HCT116 (cell line): Measurements from ENCODE around the gene DOHH. TPM values are rescaled to one million over a fixed set of nuclear protein-coding genes. Genes with fewer than 3 reads are reported as not detected.

Experiments used
- ATAC-seq: fragments of 200-7000 bp; cut with Tn5 transposase; 2 replicates; pipeline ENCODE4 v1.9.1; 2020; ENCODE audit warnings: mild to moderate bottlenecking, moderate library complexity
- BruUV-seq: library from RNA; stranded (reverse); fragments of 400-500 nt; replicated peaks from 2 replicates; lab custom pipeline; 2021; lab: Mats Ljungman, UMichigan
- CTCF ChIA-PET: fragments of 300-600 bp; sonication (Branson Sonifier 250); formaldehyde crosslinking; loops from one replicate; lab custom pipeline; 2021; ENCODE audit warnings: antibody characterized with exemption; lab: Charles Lee
- POLR2A ChIA-PET: fragments of 300-600, 350-600 bp; sonication (Branson Sonifier 250); formaldehyde crosslinking; loops from one replicate; lab custom pipeline; 2021; ENCODE audit warnings: antibody characterized with exemption; lab: Charles Lee
- RAD21 ChIA-PET, 2 experiments: fragments of 300-600 bp; sonication (Branson Sonifier 250); formaldehyde crosslinking; loops; one replicate each; lab custom pipeline; 2023; ENCODE audit warnings: low total read pairs in 2 of 2; ENCODE audit not compliant: uncharacterized antibody in 2 of 2, unreplicated experiment in 2 of 2, low non-redundant PET in 1 of 2; lab: Charles Lee
- DNase-seq: peaks from one replicate; pipeline ENCODE4 v3.0.0-alpha.2; 2010; ENCODE audit warnings: low read depth, low spot score
- H2AFZ ChIP-seq: fragments of 200-600 bp; shearing (Covaris generic), sonication (generic); 2 replicates; pipeline ENCODE4 v1.6.1; 2017; ENCODE audit warnings: low read depth, mixed run types, mixed read lengths, antibody characterized with exemption, low read length; ENCODE audit not compliant: poor library complexity, severe bottlenecking
- H3K27ac ChIP-seq: 2 replicates; pipeline ENCODE4 v1.5.1; 2012; ENCODE audit warnings: low read depth, low read length
- H3K27me3 ChIP-seq: fragments of 200-600 bp; sonication (generic); 2 replicates; pipeline ENCODE4 v1.6.1; 2016; ENCODE audit warnings: mixed run types, low read length, mixed read lengths; ENCODE audit not compliant: insufficient read depth
- H3K36me3 ChIP-seq, 2 experiments: fragments of 200-500 bp in 1 of 2; fragments of 200-600 bp in 1 of 2; sonication (Bioruptor generic) in 1 of 2; sonication (generic) in 1 of 2; 2 replicates each; pipeline versions ENCODE4 v1.5.1 to v1.6.1; 2014 to 2016; ENCODE audit warnings: low read length in 2 of 2, inconsistent platforms in 1 of 2, mixed read lengths in 1 of 2, mixed run types in 1 of 2; ENCODE audit not compliant: insufficient read depth in 2 of 2, control insufficient read depth in 1 of 2
- H3K4me1 ChIP-seq, 2 experiments: fragments of 200-600 bp in 1 of 2; sonication (generic) in 1 of 2; 2 replicates each; pipeline versions ENCODE4 v1.5.1 to v1.6.1; 2012 to 2017; ENCODE audit warnings: low read length in 2 of 2, inconsistent platforms in 1 of 2, mild to moderate bottlenecking in 1 of 2, mixed read lengths in 1 of 2, mixed run types in 1 of 2, moderate library complexity in 1 of 2; ENCODE audit not compliant: insufficient read depth in 2 of 2, control insufficient read depth in 1 of 2
- H3K4me2 ChIP-seq: fragments of 200-600 bp; sonication (generic); 2 replicates; pipeline ENCODE4 v1.6.1; 2017; ENCODE audit warnings: mixed run types, low read length, mixed read lengths
- H3K4me3 ChIP-seq, 2 experiments: fragments of 200-600 bp in 1 of 2; sonication (generic) in 1 of 2; replicated peaks in 1 of 2; 2 replicates each; pipeline ENCODE4 v1.5.1; 2011 to 2016; ENCODE audit warnings: low read length in 2 of 2, control low read depth in 1 of 2, low read depth in 1 of 2, mild to moderate bottlenecking in 1 of 2, mixed read lengths in 1 of 2, mixed run types in 1 of 2
- H3K79me2 ChIP-seq: fragments of 200-600 bp; sonication (generic); 2 replicates; pipeline ENCODE4 v1.6.1; 2017; ENCODE audit warnings: mild to moderate bottlenecking, mixed run types, low read length, moderate library complexity, mixed read lengths; ENCODE audit not compliant: insufficient read depth
- H3K9ac ChIP-seq: fragments of 200-600 bp; sonication (generic); 2 replicates; pipeline ENCODE4 v1.6.1; 2016; ENCODE audit warnings: low read length, mixed read lengths
- H3K9me2 ChIP-seq: fragments of 200-600 bp; sonication (generic), shearing (Covaris generic); 2 replicates; pipeline ENCODE4 v1.6.1; 2017; ENCODE audit warnings: mixed run types, mild to moderate bottlenecking, moderate library complexity; ENCODE audit not compliant: insufficient read depth
- H3K9me3 ChIP-seq, 2 experiments: fragments of 200-500 bp in 1 of 2; fragments of 200-600 bp in 1 of 2; sonication (Bioruptor generic) in 1 of 2; sonication (generic) in 1 of 2; 2 replicates each; pipeline ENCODE4 v1.6.1; 2014 to 2017; ENCODE audit warnings: low read length in 2 of 2, mixed read lengths in 2 of 2, inconsistent platforms in 1 of 2, low read depth in 1 of 2, mild to moderate bottlenecking in 1 of 2, mixed run types in 1 of 2, moderate library complexity in 1 of 2; ENCODE audit not compliant: control insufficient read depth in 1 of 2, insufficient read depth in 1 of 2
- H4K20me1 ChIP-seq: fragments of 200-600 bp; sonication (generic), shearing (Covaris generic); 2 replicates; pipeline ENCODE4 v1.6.1; 2017; ENCODE audit warnings: mixed run types, mild to moderate bottlenecking, moderate library complexity; ENCODE audit not compliant: insufficient read depth
- EGR1 ChIP-seq: IDR thresholded peaks from 2 replicates; pipeline ENCODE4 v1.6.1; 2012; ENCODE audit warnings: low read depth
- POLR2A ChIP-seq: IDR thresholded peaks from 2 replicates; pipeline ENCODE4 v1.7.0; 2011; ENCODE audit warnings: borderline replicate concordance; ENCODE audit not compliant: insufficient read depth, insufficient read length; ENCODE audit errors: extremely low read depth
- POLR2AphosphoS5 ChIP-seq: IDR thresholded peaks from 2 replicates; pipeline ENCODE4 v1.6.1; 2011; ENCODE audit warnings: mild to moderate bottlenecking, low read depth, low read length, moderate library complexity
- SP1 ChIP-seq: IDR thresholded peaks from 2 replicates; pipeline ENCODE4 v1.6.1; 2012; ENCODE audit warnings: low read depth
- ZFX ChIP-seq: fragments of 450-650 bp; IDR thresholded peaks from 2 replicates; pipeline ENCODE4 v1.6.1; 2017
- ZNF274 ChIP-seq: fragments of 200-500 bp; sonication (Bioruptor generic); IDR thresholded peaks from 2 replicates; pipeline ENCODE4 v1.6.1; 2014; ENCODE audit warnings: mild to moderate bottlenecking, low read depth, low read length, inconsistent platforms
- intact Hi-C: fragments of 100-400 bp; cut with micrococcal nuclease; formaldehyde crosslinking; loops from 2 replicates; pipeline ENCODE4 v1.10.0; 2022
- total RNA-seq: library from RNA; stranded (reverse); gene quantifications from one replicate; pipeline ENCODE4 v1.2.1, GENCODE V29; 2021; ENCODE audit not compliant: unreplicated experiment
- TF ChIP-seq, protein P1 (sequence below): IDR thresholded peaks from 2 replicates; pipeline ENCODE4 v1.6.1; 2012; ENCODE audit warnings: low read depth
- TF ChIP-seq, protein P2 (sequence below), 3 experiments: fragments of 200-600 bp in 1 of 3; sonication (generic) in 1 of 3; IDR thresholded peaks in 2 of 3; conservative IDR thresholded peaks in 1 of 3; 2 replicates each; pipeline ENCODE4 v1.5.1; 2012 to 2017; ENCODE audit warnings: low read depth in 2 of 3, low read length in 2 of 3, antibody characterized with exemption in 1 of 3, borderline replicate concordance in 1 of 3, control low read depth in 1 of 3, mild to moderate bottlenecking in 1 of 3, mixed read lengths in 1 of 3, mixed run types in 1 of 3, moderate library complexity in 1 of 3; ENCODE audit not compliant: insufficient read depth in 1 of 3
- TF ChIP-seq, protein P3 (sequence below): IDR thresholded peaks from 2 replicates; pipeline ENCODE4 v1.6.1; 2012

Gene DOHH
- total RNA-seq, 1 experiment from 2014 or later = 20.9 TPM

DNA sequence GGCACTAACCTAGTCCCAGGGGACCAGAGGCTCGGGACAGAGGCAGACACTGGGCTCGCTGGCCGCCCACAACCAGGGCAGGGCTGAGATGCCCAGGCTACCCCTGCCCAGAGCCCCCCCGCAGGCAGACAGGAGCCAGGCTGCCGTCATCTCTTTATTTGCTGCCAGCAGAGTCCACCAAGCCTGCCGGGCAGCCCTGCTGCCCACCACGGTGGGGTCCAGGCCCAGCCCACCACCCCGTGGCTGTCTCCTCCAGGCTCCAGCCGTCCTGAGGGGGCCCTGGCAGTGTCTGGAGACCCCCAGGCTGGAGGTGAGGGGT lies 43.5 kb upstream of the DOHH start:
- no peak overlapping the region for H3K4me3 ChIP-seq
- peaks cover 12% of the 10 kb centered on the region; the same call in 1 of the 2 replicates for H3K79me2 ChIP-seq
- ChIA-PET RAD21 (no interaction called here), CTCF (no interaction called here), POLR2A (interaction anchor here (0.9 kb wide), 1 partner anchor 1097 kb away, joined by 3 read pairs; no protein-coding TSS in a partner anchor)
- no peak overlapping the region for H3K4me2 ChIP-seq
- H3K9me2 ChIP-seq = no peaks in the 10 kb centered on the region
- H2AFZ ChIP-seq = no peak overlapping the region
- intact Hi-C loops = no loop called here
- peaks cover 3 to 18% of the 10 kb centered on the region in 2 experiments; a peak in 3 of 4 replicates for H3K4me1 ChIP-seq
- no TSS peak for BruUV-seq
- peaks cover 11 to 17% of the 10 kb centered on the region in 2 experiments for H3K36me3 ChIP-seq
- H4K20me1 ChIP-seq = peaks cover 5% of the 10 kb centered on the region; the same call in 1 of the 2 replicates
- no peaks in the 10 kb centered on the region for H3K27me3 ChIP-seq
- no peak overlapping the region; the same call in 1 of the 2 replicates for H3K27ac ChIP-seq
- TF ChIP-seq SP1 = no peak
- TF ChIP-seq, protein P1, sequence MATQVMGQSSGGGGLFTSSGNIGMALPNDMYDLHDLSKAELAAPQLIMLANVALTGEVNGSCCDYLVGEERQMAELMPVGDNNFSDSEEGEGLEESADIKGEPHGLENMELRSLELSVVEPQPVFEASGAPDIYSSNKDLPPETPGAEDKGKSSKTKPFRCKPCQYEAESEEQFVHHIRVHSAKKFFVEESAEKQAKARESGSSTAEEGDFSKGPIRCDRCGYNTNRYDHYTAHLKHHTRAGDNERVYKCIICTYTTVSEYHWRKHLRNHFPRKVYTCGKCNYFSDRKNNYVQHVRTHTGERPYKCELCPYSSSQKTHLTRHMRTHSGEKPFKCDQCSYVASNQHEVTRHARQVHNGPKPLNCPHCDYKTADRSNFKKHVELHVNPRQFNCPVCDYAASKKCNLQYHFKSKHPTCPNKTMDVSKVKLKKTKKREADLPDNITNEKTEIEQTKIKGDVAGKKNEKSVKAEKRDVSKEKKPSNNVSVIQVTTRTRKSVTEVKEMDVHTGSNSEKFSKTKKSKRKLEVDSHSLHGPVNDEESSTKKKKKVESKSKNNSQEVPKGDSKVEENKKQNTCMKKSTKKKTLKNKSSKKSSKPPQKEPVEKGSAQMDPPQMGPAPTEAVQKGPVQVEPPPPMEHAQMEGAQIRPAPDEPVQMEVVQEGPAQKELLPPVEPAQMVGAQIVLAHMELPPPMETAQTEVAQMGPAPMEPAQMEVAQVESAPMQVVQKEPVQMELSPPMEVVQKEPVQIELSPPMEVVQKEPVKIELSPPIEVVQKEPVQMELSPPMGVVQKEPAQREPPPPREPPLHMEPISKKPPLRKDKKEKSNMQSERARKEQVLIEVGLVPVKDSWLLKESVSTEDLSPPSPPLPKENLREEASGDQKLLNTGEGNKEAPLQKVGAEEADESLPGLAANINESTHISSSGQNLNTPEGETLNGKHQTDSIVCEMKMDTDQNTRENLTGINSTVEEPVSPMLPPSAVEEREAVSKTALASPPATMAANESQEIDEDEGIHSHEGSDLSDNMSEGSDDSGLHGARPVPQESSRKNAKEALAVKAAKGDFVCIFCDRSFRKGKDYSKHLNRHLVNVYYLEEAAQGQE = no peak
- no peak for TF ChIP-seq EGR1
- TF ChIP-seq POLR2A = no peak
- no peak for TF ChIP-seq ZFX
- TF ChIP-seq, protein P2, sequence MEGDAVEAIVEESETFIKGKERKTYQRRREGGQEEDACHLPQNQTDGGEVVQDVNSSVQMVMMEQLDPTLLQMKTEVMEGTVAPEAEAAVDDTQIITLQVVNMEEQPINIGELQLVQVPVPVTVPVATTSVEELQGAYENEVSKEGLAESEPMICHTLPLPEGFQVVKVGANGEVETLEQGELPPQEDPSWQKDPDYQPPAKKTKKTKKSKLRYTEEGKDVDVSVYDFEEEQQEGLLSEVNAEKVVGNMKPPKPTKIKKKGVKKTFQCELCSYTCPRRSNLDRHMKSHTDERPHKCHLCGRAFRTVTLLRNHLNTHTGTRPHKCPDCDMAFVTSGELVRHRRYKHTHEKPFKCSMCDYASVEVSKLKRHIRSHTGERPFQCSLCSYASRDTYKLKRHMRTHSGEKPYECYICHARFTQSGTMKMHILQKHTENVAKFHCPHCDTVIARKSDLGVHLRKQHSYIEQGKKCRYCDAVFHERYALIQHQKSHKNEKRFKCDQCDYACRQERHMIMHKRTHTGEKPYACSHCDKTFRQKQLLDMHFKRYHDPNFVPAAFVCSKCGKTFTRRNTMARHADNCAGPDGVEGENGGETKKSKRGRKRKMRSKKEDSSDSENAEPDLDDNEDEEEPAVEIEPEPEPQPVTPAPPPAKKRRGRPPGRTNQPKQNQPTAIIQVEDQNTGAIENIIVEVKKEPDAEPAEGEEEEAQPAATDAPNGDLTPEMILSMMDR (IDR thresholded peaks at IDR 0.05 in 2 of 3, conservative IDR thresholded peaks at IDR 0.05 in 1 of 3; ENCODE audit: borderline replicate concordance in 1 of 3, insufficient read depth in 1 of 3, low read depth in 2 of 3, low read length in 2 of 3) = no peak
- TF ChIP-seq ZNF274 = no peak
- TF ChIP-seq, protein P3, sequence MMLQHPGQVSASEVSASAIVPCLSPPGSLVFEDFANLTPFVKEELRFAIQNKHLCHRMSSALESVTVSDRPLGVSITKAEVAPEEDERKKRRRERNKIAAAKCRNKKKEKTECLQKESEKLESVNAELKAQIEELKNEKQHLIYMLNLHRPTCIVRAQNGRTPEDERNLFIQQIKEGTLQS = no peak
- TF ChIP-seq POLR2AphosphoS5 = no peak
- no peaks in the 10 kb centered on the region for H3K9me3 ChIP-seq
- no peak for DNase-seq
- H3K9ac ChIP-seq = no peak overlapping the region
- no peak for ATAC-seq
